ENCODE measurements around the gene TACR1. TPM values are rescaled to one million over a fixed set of nuclear protein-coding genes. Genes with fewer than 3 reads are reported as not detected.

TACR1 gene
- total RNA-seq, 4 donors from 2014 or later = 1.2 to 6.5 (median 2.7) TPM

GRCh38 chr2:75022516-75022915, 176.8 kb downstream of the TACR1 start:
- 61% methylated on average over 1 of the region's 1 CpG for WGBS
- TF ChIP-seq CTCF (IDR thresholded peaks at IDR 0.05) (no peak), POLR2A (IDR thresholded peaks at IDR 0.05; ENCODE audit: low read depth) (no peak), EP300 (IDR thresholded peaks at IDR 0.05) (no peak), POLR2AphosphoS5 (IDR thresholded peaks at IDR 0.05) (no peak)
- no peaks in the 10 kb centered on the region for H3K36me3 ChIP-seq
- H3K4me3 ChIP-seq = no peak overlapping the region
- no peak for DNase-seq (ENCODE audit: extremely low spot score)
- intact Hi-C loops (cut with DNase I) = no loop called here
- H3K27ac ChIP-seq (replicated peaks in 1 of 4) = no peak overlapping the region
- H3K27me3 ChIP-seq = no peaks in the 10 kb centered on the region
- H3K4me1 ChIP-seq = no peaks in the 10 kb centered on the region
- H3K9me3 ChIP-seq = no peaks in the 10 kb centered on the region

- 79% methylated on average over 1 of the region's 1 CpG for WGBS
- H3K4me3 ChIP-seq = no peak overlapping the region
- no peaks in the 10 kb centered on the region for H3K36me3 ChIP-seq
- no peaks in the 10 kb centered on the region for H3K9me3 ChIP-seq
- TF ChIP-seq POLR2AphosphoS5 (IDR thresholded peaks at IDR 0.05) = no peak
- no peak for TF ChIP-seq POLR2A (IDR thresholded peaks at IDR 0.05; ENCODE audit: low read depth)
- TF ChIP-seq CTCF (IDR thresholded peaks at IDR 0.05) = no peak
- no peak for TF ChIP-seq EP300 (IDR thresholded peaks at IDR 0.05)
- intact Hi-C loops (cut with DNase I) = no loop called here
- H3K27ac ChIP-seq (replicated peaks in 1 of 4) = no peak overlapping the region
- peak; percentile 21 for DNase-seq (ENCODE audit: extremely low spot score)
- no peaks in the 10 kb centered on the region for H3K27me3 ChIP-seq
- no peaks in the 10 kb centered on the region for H3K4me1 ChIP-seq
Observed at GRCh38 chr2:75021672-75022071, 177.6 kb downstream of the TACR1 start.

- Histone ChIP-seq H3K9me3 (no peaks in the 10 kb centered on the region), H3K27me3 (no peaks in the 10 kb centered on the region), H3K27ac (replicated peaks in 1 of 4) (no peak overlapping the region), H3K4me1 (no peaks in the 10 kb centered on the region), H3K4me3 (no peak overlapping the region), H3K36me3 (no peaks in the 10 kb centered on the region)
- DNase-seq (ENCODE audit: extremely low spot score) = peak; percentile 75
- TF ChIP-seq POLR2A (IDR thresholded peaks at IDR 0.05; ENCODE audit: low read depth) (no peak), CTCF (IDR thresholded peaks at IDR 0.05) (no peak), POLR2AphosphoS5 (IDR thresholded peaks at IDR 0.05) (no peak), EP300 (IDR thresholded peaks at IDR 0.05) (no peak)
- intact Hi-C loops (cut with DNase I) = no loop called here
- WGBS = 95% methylated on average over 11 of the region's 11 CpGs
Observed at GRCh38 chr2:75020476-75020875, 178.8 kb downstream of the TACR1 start.

- H3K36me3 ChIP-seq = no peaks in the 10 kb centered on the region
- WGBS = 70% methylated on average over 2 of the region's 2 CpGs
- no peaks in the 10 kb centered on the region for H3K27me3 ChIP-seq
- intact Hi-C loops (cut with DNase I) = no loop called here
- H3K9me3 ChIP-seq = peaks cover 0 to under 1% (median 0%) of the 10 kb centered on the region in 4 donors
- no peak overlapping the region for H3K4me3 ChIP-seq
- TF ChIP-seq POLR2AphosphoS5 (IDR thresholded peaks at IDR 0.05) (no peak), EP300 (IDR thresholded peaks at IDR 0.05) (no peak), CTCF (IDR thresholded peaks at IDR 0.05) (no peak), POLR2A (IDR thresholded peaks at IDR 0.05; ENCODE audit: low read depth) (no peak)
- no peak for DNase-seq (ENCODE audit: extremely low spot score)
- no peaks in the 10 kb centered on the region for H3K4me1 ChIP-seq
- H3K27ac ChIP-seq (replicated peaks in 1 of 4) = no peak overlapping the region
Observed at GRCh38 chr2:75019790-75020189, 179.5 kb downstream of the TACR1 start.

- Histone ChIP-seq H3K36me3 (no peaks in the 10 kb centered on the region), H3K9me3 (peaks cover 0 to 6% (median 2%) of the 10 kb centered on the region in 4 donors), H3K4me3 (no peak overlapping the region), H3K27ac (replicated peaks in 1 of 4) (no peak overlapping the region), H3K4me1 (no peaks in the 10 kb centered on the region), H3K27me3 (no peaks in the 10 kb centered on the region)
- WGBS = 78% methylated on average over 2 of the region's 2 CpGs
- TF ChIP-seq CTCF (IDR thresholded peaks at IDR 0.05) (no peak), EP300 (IDR thresholded peaks at IDR 0.05) (no peak), POLR2AphosphoS5 (IDR thresholded peaks at IDR 0.05) (no peak), POLR2A (IDR thresholded peaks at IDR 0.05; ENCODE audit: low read depth) (no peak)
- intact Hi-C loops (cut with DNase I) = no loop called here
- DNase-seq (ENCODE audit: extremely low spot score) = peak; percentile 7
Observed at GRCh38 chr2:75018162-75018561, 181.2 kb downstream of the TACR1 start.
